Caco-2 (cell line): ENCODE data around the gene CHKB. TPM values are rescaled to one million over a fixed set of nuclear protein-coding genes. Genes with fewer than 3 reads are reported as not detected.

Experiments used
- BruUV-seq: library from RNA; stranded (reverse); fragments of 400-500 nt; replicated peaks from 2 replicates; lab custom pipeline; 2021; lab: Mats Ljungman, UMichigan
- CTCF ChIA-PET: fragments of 300-600 bp; sonication (Branson Sonifier 250); formaldehyde crosslinking; loops from one replicate; lab custom pipeline; 2022; ENCODE audit warnings: antibody characterized with exemption; lab: Charles Lee
- POLR2A ChIA-PET: fragments of 300-600 bp; sonication (Branson Sonifier 250); formaldehyde crosslinking; loops from one replicate; lab custom pipeline; 2022; ENCODE audit warnings: antibody characterized with exemption; lab: Charles Lee
- DNase-seq, 2 experiments: peaks; one replicate each; pipeline versions ENCODE4 v3.0.0 to v3.0.0-alpha.2; 2020 to 2022
- H3K27me3 ChIP-seq: replicated peaks from 2 replicates; pipeline ENCODE4 v1.6.0; 2011; ENCODE audit warnings: low read length; ENCODE audit not compliant: control insufficient read depth, insufficient read depth
- H3K36me3 ChIP-seq: 2 replicates; pipeline ENCODE4 v1.5.1; 2011; ENCODE audit warnings: low read length; ENCODE audit not compliant: control insufficient read depth, insufficient read depth
- H3K4me1 ChIP-seq: fragments of 250-450 bp; sonication (Bioruptor Pico); 2 replicates; pipeline ENCODE4 v1.5.1; 2020; ENCODE audit warnings: mild to moderate bottlenecking
- H3K4me3 ChIP-seq: 2 replicates; pipeline ENCODE4 v1.5.1; 2011; ENCODE audit warnings: low read depth, mild to moderate bottlenecking, control low read depth, low read length
- H3K9me3 ChIP-seq: fragments of 250-450 bp; sonication (Bioruptor Pico); 2 replicates; pipeline ENCODE4 v1.5.1; 2020; ENCODE audit warnings: mild to moderate bottlenecking, moderate library complexity
- H3K27ac Mint-ChIP-seq: one replicate; pipeline ENCODE4 v1.8.0; 2022; ENCODE audit warnings: mixed read lengths; ENCODE audit not compliant: unreplicated experiment
- H3K27me3 Mint-ChIP-seq: one replicate; pipeline ENCODE4 v1.8.0; 2022; ENCODE audit warnings: mixed read lengths; ENCODE audit not compliant: insufficient read depth, unreplicated experiment
- H3K36me3 Mint-ChIP-seq: one replicate; pipeline ENCODE4 v1.8.0; 2022; ENCODE audit warnings: mild to moderate bottlenecking, mixed read lengths; ENCODE audit not compliant: insufficient read depth, unreplicated experiment
- H3K4me1 Mint-ChIP-seq: one replicate; pipeline ENCODE4 v1.8.0; 2022; ENCODE audit warnings: low read depth, mixed read lengths; ENCODE audit not compliant: unreplicated experiment
- H3K4me3 Mint-ChIP-seq: one replicate; pipeline ENCODE4 v1.8.0; 2022; ENCODE audit warnings: mild to moderate bottlenecking, moderate library complexity, mixed read lengths; ENCODE audit not compliant: unreplicated experiment
- H3K9me3 Mint-ChIP-seq: one replicate; pipeline ENCODE4 v1.8.0; 2022; ENCODE audit warnings: mixed read lengths; ENCODE audit not compliant: unreplicated experiment
- intact Hi-C: fragments of 100-400 bp; cut with micrococcal nuclease; formaldehyde crosslinking; loops from one replicate; pipeline ENCODE4 v1.10.0; 2022; ENCODE audit not compliant: unreplicated experiment
- total RNA-seq: library from RNA; stranded (reverse); gene quantifications from 2 replicates; pipeline ENCODE4 v1.2.3, GENCODE V29; 2022
- TF ChIP-seq, protein P1 (sequence below), 2 experiments: fragments of 200-600 bp in 1 of 2; IDR thresholded peaks; 1 replicate in 1 of 2; 2 replicates in 1 of 2; pipeline versions ENCODE4 v1.5.1 to v1.8.0; 2011 to 2022; ENCODE audit warnings: antibody characterized with exemption in 1 of 2, control low read depth in 1 of 2, inconsistent platforms in 1 of 2, low read depth in 1 of 2, low read length in 1 of 2, mild to moderate bottlenecking in 1 of 2, moderate library complexity in 1 of 2; ENCODE audit not compliant: insufficient read depth in 1 of 2, severe bottlenecking in 1 of 2, unreplicated experiment in 1 of 2

Gene CHKB
- total RNA-seq, 1 experiment from 2014 or later, result 43.3 TPM

DNA sequence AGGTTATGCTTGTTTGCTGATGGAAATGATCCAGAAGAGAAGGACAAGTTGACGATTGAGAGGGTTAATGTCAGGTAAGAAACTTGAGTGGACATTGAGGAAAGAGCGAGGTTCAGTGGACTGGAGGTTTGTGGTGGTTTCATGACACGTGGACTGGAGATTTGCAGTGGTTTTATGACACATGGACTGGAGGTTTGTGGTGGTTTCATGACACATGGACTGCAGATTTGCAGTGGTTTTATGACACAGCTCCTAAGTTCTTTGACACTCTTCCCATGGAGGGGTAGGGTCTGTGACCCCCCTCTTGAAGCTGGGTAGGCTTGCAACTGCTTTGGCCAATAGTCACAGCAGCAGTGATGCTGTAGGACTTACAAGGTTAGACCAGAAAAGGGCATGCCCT, 12.5 kb upstream of the CHKB start:
- Histone ChIP-seq H3K9me3 (no peaks in the 10 kb centered on the region), H3K4me3 (no peak overlapping the region), H3K36me3 (no peaks in the 10 kb centered on the region), H3K4me1 (peaks cover 5% of the 10 kb centered on the region), H3K27me3 (no peaks in the 10 kb centered on the region)
- ChIA-PET CTCF (no interaction called here), POLR2A (no interaction called here)
- Mint-ChIP-seq H3K9me3 (no peaks in the 10 kb centered on the region), H3K36me3 (no peaks in the 10 kb centered on the region), H3K27ac (no peak overlapping the region), H3K4me1 (peaks cover 7% of the 10 kb centered on the region), H3K4me3 (no peak overlapping the region), H3K27me3 (peaks cover 9% of the 10 kb centered on the region)
- no peak for DNase-seq
- no TSS peak for BruUV-seq
- TF ChIP-seq, protein P1, sequence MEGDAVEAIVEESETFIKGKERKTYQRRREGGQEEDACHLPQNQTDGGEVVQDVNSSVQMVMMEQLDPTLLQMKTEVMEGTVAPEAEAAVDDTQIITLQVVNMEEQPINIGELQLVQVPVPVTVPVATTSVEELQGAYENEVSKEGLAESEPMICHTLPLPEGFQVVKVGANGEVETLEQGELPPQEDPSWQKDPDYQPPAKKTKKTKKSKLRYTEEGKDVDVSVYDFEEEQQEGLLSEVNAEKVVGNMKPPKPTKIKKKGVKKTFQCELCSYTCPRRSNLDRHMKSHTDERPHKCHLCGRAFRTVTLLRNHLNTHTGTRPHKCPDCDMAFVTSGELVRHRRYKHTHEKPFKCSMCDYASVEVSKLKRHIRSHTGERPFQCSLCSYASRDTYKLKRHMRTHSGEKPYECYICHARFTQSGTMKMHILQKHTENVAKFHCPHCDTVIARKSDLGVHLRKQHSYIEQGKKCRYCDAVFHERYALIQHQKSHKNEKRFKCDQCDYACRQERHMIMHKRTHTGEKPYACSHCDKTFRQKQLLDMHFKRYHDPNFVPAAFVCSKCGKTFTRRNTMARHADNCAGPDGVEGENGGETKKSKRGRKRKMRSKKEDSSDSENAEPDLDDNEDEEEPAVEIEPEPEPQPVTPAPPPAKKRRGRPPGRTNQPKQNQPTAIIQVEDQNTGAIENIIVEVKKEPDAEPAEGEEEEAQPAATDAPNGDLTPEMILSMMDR (IDR thresholded peaks at IDR 0.05; ENCODE audit: insufficient read depth in 1 of 2, low read depth in 1 of 2, low read length in 1 of 2, severe bottlenecking in 1 of 2, unreplicated experiment in 1 of 2), result no peak
- intact Hi-C loops, result no loop called here

DNA sequence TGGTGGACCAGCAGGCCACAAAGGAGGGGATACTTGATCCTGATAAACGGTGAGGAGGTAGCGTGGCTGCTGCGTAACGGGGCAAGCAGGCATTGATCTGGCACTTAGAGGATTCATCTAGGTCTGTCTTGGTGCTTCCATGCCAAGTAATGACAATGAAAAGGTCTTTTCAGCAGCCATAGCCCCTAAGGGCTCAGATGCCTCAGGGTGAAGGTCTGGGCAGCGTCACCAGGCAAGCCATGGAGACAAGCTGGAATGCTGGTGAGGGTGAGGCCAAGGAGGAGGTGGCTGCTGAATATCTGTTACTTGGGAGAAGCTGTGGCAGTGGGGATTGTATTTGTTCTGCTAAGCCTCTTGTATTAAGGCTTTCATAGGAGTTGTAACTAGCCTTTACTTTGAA, 4.8 kb upstream of the CHKB start:
- ChIA-PET CTCF (no interaction called here), POLR2A (interaction anchor here (0.5 kb wide), 1 partner anchor 82 kb away, joined by 9 read pairs; no protein-coding TSS in a partner anchor)
- H3K4me1 Mint-ChIP-seq, result no peaks in the 10 kb centered on the region
- H3K27ac Mint-ChIP-seq, result no peak overlapping the region
- no TSS peak for BruUV-seq
- H3K27me3 ChIP-seq, result no peaks in the 10 kb centered on the region
- H3K36me3 ChIP-seq, result no peaks in the 10 kb centered on the region
- H3K36me3 Mint-ChIP-seq, result peaks cover 4% of the 10 kb centered on the region
- intact Hi-C loops, result no loop called here
- no peak overlapping the region for H3K4me3 Mint-ChIP-seq
- H3K27me3 Mint-ChIP-seq, result peaks cover 6% of the 10 kb centered on the region
- DNase-seq, result peak in 1 of 2 experiments; percentile 27
- TF ChIP-seq, protein P1 (IDR thresholded peaks at IDR 0.05; ENCODE audit: insufficient read depth in 1 of 2, low read depth in 1 of 2, low read length in 1 of 2, severe bottlenecking in 1 of 2, unreplicated experiment in 1 of 2), result no peak
- H3K4me1 ChIP-seq, result peaks cover 18% of the 10 kb centered on the region
- no peak overlapping the region for H3K4me3 ChIP-seq
- H3K9me3 Mint-ChIP-seq, result no peaks in the 10 kb centered on the region
- no peaks in the 10 kb centered on the region for H3K9me3 ChIP-seq

DNA sequence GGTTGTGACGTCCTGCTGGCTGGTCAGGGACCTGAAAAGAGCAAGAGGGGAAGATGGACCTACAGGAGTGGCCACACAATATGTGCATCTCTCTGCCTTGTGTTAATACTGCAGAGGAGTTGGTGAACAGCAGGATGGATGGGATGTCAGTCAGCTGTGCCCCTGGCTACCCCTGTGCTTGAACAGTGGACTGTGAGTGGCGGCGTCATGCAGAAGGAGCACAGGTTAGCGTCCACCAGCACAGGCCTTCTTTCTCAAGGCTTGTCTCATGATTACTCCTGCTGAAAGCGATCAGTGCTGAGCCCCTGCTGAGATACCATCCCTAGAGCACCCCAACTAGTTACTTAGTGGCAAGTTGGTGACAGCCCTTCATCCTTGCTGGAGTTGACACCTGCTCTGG, 3.8 kb upstream of the CHKB start:
- peaks cover 21% of the 10 kb centered on the region for H3K4me1 ChIP-seq
- intact Hi-C loops, result no loop called here
- peak in 1 of 2 experiments; percentile 12 for DNase-seq
- no peaks in the 10 kb centered on the region for H3K9me3 ChIP-seq
- ChIA-PET CTCF (no interaction called here), POLR2A (no interaction called here)
- Mint-ChIP-seq H3K4me3 (no peak overlapping the region), H3K36me3 (peaks cover 4% of the 10 kb centered on the region), H3K4me1 (no peaks in the 10 kb centered on the region), H3K27me3 (peaks cover 6% of the 10 kb centered on the region), H3K9me3 (no peaks in the 10 kb centered on the region), H3K27ac (no peak overlapping the region)
- H3K36me3 ChIP-seq, result no peaks in the 10 kb centered on the region
- no peak overlapping the region for H3K4me3 ChIP-seq
- H3K27me3 ChIP-seq, result no peaks in the 10 kb centered on the region
- TF ChIP-seq, protein P1 (IDR thresholded peaks at IDR 0.05; ENCODE audit: insufficient read depth in 1 of 2, low read depth in 1 of 2, low read length in 1 of 2, severe bottlenecking in 1 of 2, unreplicated experiment in 1 of 2), result no peak
- BruUV-seq, result no TSS peak
